GM21447 (cell line): ENCODE measurements around the gene TMEM163.
"Not testable (repeated sequence)": the region's sequence is repeated elsewhere in the genome, so short reads cannot be mapped to it uniquely, and the experiment has no call there.

Source experiments
- ATAC-seq: cut with Tn5 transposase; IDR thresholded peaks from one replicate; pipeline ENCODE4 v1.9.1; 2021; ENCODE audit not compliant: unreplicated experiment

Gene TMEM163

DNA sequence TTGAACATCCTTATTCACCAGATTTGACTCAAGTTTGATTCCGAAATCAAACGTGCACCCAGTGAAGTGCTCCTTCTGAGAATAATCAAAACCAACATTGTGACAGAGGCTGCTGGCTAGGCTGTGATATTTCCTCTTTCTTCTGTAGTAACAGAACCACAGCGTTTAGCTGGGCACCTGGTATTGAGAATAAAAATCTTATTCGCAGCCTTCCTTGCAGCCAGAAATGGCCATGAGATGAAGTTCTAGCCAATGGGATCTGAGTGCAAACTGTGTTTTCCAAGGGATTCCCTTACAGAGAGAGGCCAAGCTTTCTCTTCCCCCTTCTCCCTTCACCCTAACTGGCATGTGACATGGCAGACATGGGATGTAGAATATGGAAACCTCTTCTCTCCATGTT is 51.7 kb downstream of the TMEM163 start:
- ATAC-seq = no peak

DNA sequence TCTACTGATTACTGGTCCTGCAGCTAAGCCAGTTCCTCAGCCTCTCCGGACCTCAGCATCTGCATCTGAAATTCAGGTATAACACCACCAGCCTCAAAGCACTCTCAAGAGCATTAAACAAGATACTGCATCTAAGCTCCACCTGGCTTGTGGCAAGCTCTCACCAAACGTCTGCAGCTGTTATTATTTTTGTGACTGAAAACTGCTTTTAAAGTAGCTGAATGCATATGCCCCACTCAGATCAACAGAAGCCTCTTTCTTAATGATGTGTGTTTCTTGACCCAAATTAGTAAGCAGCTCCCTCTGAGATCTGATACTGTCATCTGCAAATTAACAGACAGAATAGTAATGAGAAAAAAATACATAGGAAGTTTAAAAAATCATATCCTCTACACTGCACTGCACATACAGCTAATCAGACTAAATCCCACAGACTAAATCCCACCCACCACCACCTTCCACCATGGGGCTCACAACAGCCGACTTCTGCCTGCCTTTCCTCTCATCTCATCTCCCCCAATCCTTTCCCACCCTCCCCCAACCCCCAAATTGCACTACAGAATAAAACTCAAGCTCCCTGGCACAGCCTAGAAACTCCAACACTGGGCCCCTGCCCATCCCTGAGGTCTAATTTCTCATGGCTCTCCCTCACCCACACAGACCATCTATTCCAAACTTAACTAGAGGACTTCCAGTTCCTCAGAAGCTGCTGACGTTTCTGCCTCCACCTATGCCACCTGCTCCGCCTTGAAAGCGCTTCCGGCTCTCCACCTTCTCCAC is 52.9 kb downstream of the TMEM163 start:
- no peak for ATAC-seq

- no peak for ATAC-seq
These were observed 55.0 kb downstream of the TMEM163 start for GRCh38 chr2:134663451-134664450.

GRCh38 chr2:134662751-134663150 is 56.0 kb downstream of the TMEM163 start:
- no peak for ATAC-seq

DNA sequence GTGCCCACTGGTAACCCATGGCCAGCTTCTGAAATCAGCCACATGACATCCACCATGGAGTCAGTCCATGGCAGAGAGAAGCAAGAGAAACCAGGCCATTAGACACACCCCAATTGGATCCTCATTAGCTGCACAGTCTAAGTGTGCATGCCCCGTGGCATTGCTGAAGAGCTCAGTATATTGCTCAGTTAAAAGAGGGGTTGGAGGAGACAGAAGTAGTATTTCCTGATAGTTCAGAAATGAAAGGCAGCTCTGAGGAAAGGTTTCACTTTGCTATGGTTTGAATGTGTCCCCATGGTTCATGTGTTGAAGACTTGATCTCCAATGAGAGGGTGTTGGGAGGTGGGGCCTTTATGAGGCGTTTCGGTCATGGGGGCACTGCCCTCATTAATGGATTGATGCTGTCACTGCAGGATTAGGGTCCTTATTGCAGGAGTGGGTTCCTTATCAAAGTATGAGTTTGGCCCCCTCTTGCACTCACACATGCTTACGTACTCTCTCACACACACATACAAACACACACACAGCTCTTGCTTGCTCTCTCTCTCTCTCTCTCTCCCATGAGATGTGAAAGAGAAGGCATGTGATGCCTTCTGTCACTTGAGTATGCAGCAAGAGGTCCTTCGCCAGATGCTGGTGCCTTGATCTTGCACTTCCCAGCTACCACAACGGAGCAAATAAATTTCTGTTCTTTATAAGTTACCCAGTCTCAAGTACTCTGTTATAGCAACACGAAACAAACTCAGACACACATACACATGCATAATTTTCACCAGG is 58.0 kb downstream of the TMEM163 start:
- no peak for ATAC-seq

DNA sequence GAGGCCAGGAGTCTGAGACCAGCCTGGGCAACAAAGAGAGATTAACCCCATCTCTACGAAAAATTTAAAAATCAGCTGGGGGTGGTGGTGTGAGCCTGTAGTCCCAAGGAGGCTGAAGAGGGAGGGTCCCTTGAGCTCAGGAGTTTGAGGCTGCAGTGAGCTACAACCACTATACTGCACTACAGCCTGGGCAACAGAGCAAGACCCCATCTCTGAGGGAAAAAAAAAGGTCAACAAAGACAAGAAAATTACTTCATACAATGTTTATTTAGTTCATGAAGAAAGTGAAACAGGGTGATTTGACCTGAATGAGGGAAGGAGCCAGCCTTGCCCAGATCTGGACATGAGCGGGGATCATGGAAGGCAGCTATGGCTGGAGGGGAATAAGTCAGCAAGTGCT is 59.1 kb downstream of the TMEM163 start:
- no peak for ATAC-seq

- ATAC-seq = no peak
These were observed 61.0 kb downstream of the TMEM163 start for GRCh38 chr2:134657650-134658250.

DNA sequence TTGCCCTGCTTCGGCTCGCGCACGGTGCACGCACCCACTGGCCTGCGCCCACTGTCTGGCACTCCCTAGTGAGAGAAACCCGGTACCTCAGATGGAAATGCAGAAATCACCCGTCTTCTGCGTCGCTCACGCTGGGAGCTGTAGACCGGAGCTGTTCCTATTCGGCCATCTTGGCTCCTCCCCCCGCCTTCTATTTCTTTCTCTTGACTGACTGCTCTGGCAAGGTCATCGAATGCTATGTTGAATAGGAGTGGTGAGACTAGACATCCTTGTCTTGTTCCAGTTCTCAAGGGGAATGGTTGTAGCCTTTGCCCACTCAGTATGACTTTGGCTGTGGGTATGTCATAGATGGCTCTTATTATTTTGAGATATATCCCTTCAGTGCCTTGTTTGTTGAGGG is 62.4 kb downstream of the TMEM163 start:
- not testable (repeated sequence) for ATAC-seq

DNA sequence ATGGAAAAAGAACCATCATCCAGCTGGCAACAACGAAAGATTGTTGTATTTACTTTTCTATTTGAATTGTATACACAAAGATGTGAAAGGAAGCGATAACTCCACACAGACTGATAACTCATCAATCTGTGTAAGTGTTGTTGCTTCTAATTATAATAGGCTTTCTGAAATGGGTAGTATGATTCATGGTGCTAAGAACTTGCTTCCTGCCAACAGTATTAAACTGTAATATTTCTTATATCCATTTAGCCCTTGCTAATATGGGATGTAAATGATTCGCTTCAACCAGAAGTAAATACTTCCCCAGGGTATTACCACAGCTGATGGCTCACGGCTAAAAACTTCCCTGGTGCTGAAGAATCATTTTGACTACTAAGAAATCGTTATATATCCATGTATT is 70.2 kb downstream of the TMEM163 start:
- no peak for ATAC-seq

DNA sequence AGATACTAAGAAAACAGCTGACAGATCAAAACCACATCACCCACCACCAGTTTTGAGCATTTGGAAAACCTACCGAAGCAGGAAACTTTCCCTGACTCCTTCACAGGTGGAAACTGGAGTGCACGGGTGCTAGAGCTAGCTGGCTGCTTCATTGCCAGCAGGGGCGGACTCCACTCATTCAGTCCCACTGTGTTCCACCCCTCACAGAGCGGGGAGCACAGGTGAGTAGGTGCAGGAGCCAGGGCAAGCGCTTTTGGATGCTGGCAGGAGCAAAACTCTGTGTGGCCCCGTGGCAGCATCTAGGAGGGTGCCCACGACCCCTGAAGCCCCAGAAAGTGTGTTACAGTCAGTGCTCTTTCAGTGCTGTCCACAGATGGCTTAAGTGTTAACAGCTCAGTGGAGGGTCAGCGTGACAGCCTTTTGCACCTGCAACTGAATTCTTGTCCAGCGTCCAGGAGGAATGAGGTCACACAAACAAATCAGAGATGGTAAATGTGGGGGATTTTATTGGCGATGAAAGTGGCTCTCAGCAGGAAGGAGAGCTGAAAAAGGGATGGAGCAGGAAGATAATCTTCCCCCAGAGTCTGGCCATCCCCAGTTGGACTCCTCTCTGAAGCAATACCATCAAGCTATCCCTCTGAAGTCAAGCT is 71.1 kb downstream of the TMEM163 start:
- ATAC-seq = no peak

DNA sequence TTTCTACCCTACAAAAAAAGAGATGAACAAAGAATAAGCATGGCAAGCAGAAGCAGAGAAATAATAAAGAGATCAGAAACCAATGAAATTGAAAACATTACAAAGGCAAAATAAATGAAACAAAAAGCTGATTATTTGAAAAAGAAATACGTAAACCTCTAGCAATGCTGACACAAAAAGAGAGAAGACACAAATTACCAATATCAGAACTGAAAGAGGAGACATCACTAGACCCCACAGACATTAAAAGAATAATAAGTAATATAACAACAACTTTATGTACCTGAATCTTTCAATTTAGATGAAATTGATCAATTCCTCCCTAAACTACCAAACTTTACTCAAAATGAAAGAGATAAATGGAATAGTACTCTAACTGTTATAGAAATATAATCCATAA is 75.9 kb downstream of the TMEM163 start:
- no peak for ATAC-seq

DNA sequence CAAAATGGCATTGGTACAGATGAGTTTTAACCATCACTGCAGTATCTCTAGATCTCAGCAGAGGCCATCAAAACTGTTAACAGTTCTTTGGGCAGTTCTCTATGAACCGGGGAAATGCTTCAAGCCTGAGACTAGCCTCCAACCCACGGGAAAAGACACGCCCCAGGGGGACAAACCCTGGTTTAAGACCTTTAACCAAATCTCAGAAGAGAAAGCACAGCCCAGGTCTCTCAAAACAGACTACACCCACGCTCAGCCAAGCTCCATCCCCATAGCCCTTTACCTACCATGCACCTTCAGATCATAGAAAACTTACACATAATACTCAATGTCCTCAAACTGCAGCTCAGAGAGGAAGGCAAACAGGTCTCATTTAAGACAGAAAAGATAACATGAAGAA is 78.3 kb downstream of the TMEM163 start:
- ATAC-seq = no peak

- no peak for ATAC-seq
These were observed 79.5 kb downstream of the TMEM163 start for GRCh38 chr2:134639265-134639664.

DNA sequence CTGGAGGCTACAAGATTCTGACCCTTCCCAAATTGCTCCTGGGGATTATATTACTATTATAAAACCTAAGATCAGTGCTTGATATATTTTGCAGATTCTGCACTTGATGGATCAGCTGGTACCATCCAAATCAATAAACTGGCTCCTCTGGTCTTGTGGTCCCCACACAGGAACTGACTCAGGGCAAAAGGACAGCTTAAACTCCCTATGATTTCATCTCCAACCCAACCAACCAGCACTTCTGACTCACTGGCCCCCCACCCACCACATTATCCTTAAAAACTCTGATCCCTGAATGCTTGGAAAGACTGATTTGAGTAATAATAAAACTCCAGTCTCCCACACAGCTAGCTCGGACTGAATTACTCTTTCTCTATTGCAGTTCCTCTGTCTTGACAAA is 82.1 kb downstream of the TMEM163 start:
- ATAC-seq = no peak

- no peak for ATAC-seq
These were observed 84.6 kb downstream of the TMEM163 start for GRCh38 chr2:134634054-134634753.

DNA sequence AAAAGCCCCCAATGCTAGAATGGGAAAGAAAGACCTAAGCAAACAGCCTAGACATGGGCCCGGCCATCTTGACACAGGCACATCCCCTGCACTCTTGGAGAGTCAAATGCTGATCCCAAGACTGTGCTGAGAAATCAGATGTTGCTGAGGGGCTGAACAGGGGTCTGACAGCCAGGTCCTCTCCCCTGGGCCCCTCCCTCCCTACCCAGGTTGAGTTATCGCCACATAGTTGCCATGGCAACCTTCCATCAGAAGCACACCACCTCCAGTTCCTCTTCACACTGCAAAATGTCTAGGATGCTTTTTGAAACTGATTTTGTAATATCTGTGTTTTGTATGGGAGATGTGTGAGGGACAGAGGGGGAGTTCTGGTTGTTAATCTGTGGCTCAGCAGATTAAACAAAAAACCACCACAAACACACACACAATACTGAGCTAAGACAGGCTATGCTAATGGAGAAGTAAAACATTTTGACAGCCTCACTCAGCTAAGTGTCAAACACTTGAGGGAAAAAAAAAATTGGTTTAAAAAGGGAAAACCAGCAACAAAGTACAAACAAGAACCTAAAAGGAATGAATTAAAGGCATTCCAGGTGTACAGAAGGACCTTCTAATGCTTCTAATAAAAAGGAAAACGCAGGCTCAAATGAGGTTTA is 88.2 kb downstream of the TMEM163 start:
- no peak for ATAC-seq

DNA sequence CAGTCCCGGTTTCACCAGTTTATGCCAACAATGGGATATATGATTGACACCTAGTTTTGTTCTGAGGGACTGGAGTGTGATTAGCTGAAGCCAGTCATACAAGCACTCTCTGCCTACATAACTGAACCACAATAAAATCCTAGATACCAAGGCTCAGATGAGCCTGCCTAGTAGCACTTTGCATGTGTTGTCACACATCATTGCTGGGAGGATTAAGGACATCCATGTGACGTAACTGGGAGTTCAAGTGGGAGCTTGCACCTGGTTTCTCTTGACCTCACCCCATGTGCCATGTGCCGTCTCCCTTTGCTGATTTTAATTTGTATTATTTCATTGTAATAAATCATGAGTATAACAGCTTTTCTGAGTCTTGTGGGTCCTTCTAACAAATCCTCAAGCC is 90.3 kb downstream of the TMEM163 start:
- no peak for ATAC-seq

GRCh38 chr2:134626781-134627180 is 92.0 kb downstream of the TMEM163 start:
- ATAC-seq = no peak

DNA sequence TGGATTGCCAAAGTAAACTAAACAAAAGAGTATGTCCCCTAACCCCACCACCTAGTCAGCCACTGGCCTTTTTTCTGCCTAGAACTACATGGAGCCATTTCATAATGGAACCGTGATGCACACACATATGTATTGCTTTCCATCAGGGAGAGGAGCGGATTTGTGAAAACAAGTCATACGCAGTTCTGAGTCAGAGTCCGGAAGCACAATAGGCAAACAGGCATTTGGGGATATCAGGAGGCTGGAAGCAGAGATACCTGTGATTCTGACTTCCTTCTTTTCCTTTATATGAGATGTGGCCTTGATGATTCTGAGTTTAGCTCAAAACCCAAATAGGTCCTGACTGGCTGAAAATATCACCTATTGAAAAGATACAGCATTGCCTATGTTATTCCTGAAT is 93.5 kb downstream of the TMEM163 start:
- ATAC-seq = no peak
